ENCODE data around the gene MAGI2. TPM values are rescaled to one million over a fixed set of nuclear protein-coding genes. Genes with fewer than 3 reads are reported as not detected.

Gene MAGI2
- total and polyA plus RNA-seq, 9 donors = 7.1 to 20.4 (median 18.7) TPM

- intact Hi-C loops (cut with DNase I) = loop anchor here in 1 of 4 donors (10.0 kb wide), 1 partner anchor 753 kb away; no protein-coding TSS in a partner anchor
- no peak overlapping the region for H3K4me3 ChIP-seq
- no peaks in the 10 kb centered on the region for H3K27me3 ChIP-seq
- no peak for DNase-seq
- TF ChIP-seq EP300 (IDR thresholded peaks at IDR 0.05) (no peak), CTCF (IDR thresholded peaks at IDR 0.05) (no peak), POLR2A (IDR thresholded peaks at IDR 0.05) (no peak)
- H3K36me3 ChIP-seq = no peaks in the 10 kb centered on the region
- no peaks in the 10 kb centered on the region for H3K9me3 ChIP-seq
- no peaks in the 10 kb centered on the region for H3K4me1 ChIP-seq (ENCODE audit: insufficient read depth)
- no peak overlapping the region for H3K27ac ChIP-seq
These were observed 162.0 kb downstream of the MAGI2 start for GRCh38 chr7:79291498-79291865.

GRCh38 chr7:79290841-79291497, 162.5 kb downstream of the MAGI2 start:
- TF ChIP-seq CTCF (IDR thresholded peaks at IDR 0.05) = no peak
- no peak for TF ChIP-seq POLR2A (IDR thresholded peaks at IDR 0.05)
- no peak for TF ChIP-seq EP300 (IDR thresholded peaks at IDR 0.05)

GRCh38 chr7:79290398-79290797, 163.1 kb downstream of the MAGI2 start:
- 94 to 96% (median 95%) methylated on average over 3 of the region's 3 CpGs for WGBS, 3 donors
- Histone ChIP-seq H3K27me3 (no peaks in the 10 kb centered on the region), H3K9me3 (no peaks in the 10 kb centered on the region), H3K4me3 (no peak overlapping the region), H3K4me1 (ENCODE audit: insufficient read depth) (no peaks in the 10 kb centered on the region), H3K36me3 (no peaks in the 10 kb centered on the region), H3K27ac (no peak overlapping the region)
- TF ChIP-seq CTCF (IDR thresholded peaks at IDR 0.05) (no peak), POLR2A (IDR thresholded peaks at IDR 0.05) (no peak), EP300 (IDR thresholded peaks at IDR 0.05) (no peak)
- intact Hi-C loops (cut with DNase I) = loop anchor here in 1 of 4 donors (10.0 kb wide), 1 partner anchor 754 kb away; no protein-coding TSS in a partner anchor
- DNase-seq = no peak

More at GRCh38 chr7:79290841-79291497, 162.5 kb downstream of the MAGI2 start:
- no peaks in the 10 kb centered on the region for H3K36me3 ChIP-seq
- no peaks in the 10 kb centered on the region for H3K4me1 ChIP-seq (ENCODE audit: insufficient read depth)
- 90 to 94% (median 92%) methylated on average over 4 of the region's 4 CpGs for WGBS, 3 donors
- H3K4me3 ChIP-seq = no peak overlapping the region
- intact Hi-C loops (cut with DNase I) = loop anchor here in 1 of 4 donors (10.0 kb wide), 1 partner anchor 754 kb away; no protein-coding TSS in a partner anchor
- H3K27ac ChIP-seq = no peak overlapping the region
- no peak for DNase-seq
- no peaks in the 10 kb centered on the region for H3K27me3 ChIP-seq
- no peaks in the 10 kb centered on the region for H3K9me3 ChIP-seq

- WGBS, 3 donors = 42 to 51% (median 49%) methylated on average over 5 of the region's 5 CpGs
- TF ChIP-seq EP300 (IDR thresholded peaks at IDR 0.05) (no peak), POLR2A (IDR thresholded peaks at IDR 0.05) (no peak), CTCF (IDR thresholded peaks at IDR 0.05) (no peak)
These were observed 164.8 kb downstream of the MAGI2 start for GRCh38 chr7:79288655-79289054.

More at GRCh38 chr7:79288655-79289054, 164.8 kb downstream of the MAGI2 start:
- Histone ChIP-seq H3K4me1 (ENCODE audit: insufficient read depth) (no peaks in the 10 kb centered on the region), H3K4me3 (no peak overlapping the region), H3K27me3 (no peaks in the 10 kb centered on the region), H3K9me3 (no peaks in the 10 kb centered on the region), H3K27ac (no peak overlapping the region), H3K36me3 (no peaks in the 10 kb centered on the region)
- intact Hi-C loops (cut with DNase I) = no loop called here
- DNase-seq = no peak

Data from ovary (tissue), 9 donors.